Heart left ventricle (tissue), 16 donors: ENCODE data around the gene MS4A6E. TPM values are rescaled to one million over a fixed set of nuclear protein-coding genes. Genes with fewer than 3 reads are reported as not detected.
A peak's percentile ranks its signal among the peaks of the same experiment; 100 is the strongest.

ENCODE experiments used
- ATAC-seq, 4 donors: fragments of 200-7000 bp; cut with Tn5 transposase; one replicate each; pipeline ENCODE4 v1.9.1; 2020 to 2022; ENCODE audit warnings: moderate library complexity in 4 of 4, mild to moderate bottlenecking in 3 of 4, moderate number of reproducible peaks in 1 of 4
- DNase-seq, 5 donors: peaks; one replicate each; pipeline ENCODE4 v3.0.0-alpha.2; 2020
- H3K27ac ChIP-seq, 12 donors: fragments of 200-600 bp; sonication (generic) in 4 of 12; one replicate each; pipeline versions ENCODE4 v1.5.0 to v1.8.0; 2016 to 2022; ENCODE audit warnings: mild to moderate bottlenecking in 2 of 12
- H3K27me3 ChIP-seq, 9 donors: fragments of 200-600 bp; sonication (generic) in 2 of 9; one replicate each; pipeline versions ENCODE4 v1.5.1 to v1.8.0; 2016 to 2022; ENCODE audit warnings: mild to moderate bottlenecking in 3 of 9
- H3K36me3 ChIP-seq, 9 donors: fragments of 200-600 bp; sonication (generic) in 2 of 9; one replicate each; pipeline versions ENCODE4 v1.5.0 to v1.8.0; 2018 to 2022; ENCODE audit warnings: mild to moderate bottlenecking in 2 of 9
- H3K4me1 ChIP-seq, 12 donors: fragments of 200-600 bp; sonication (generic) in 4 of 12; one replicate each; pipeline versions ENCODE4 v1.5.0 to v1.8.0; 2016 to 2022; ENCODE audit warnings: mild to moderate bottlenecking in 3 of 12
- H3K4me3 ChIP-seq, 12 donors: fragments of 200-600 bp; sonication (generic) in 4 of 12; one replicate each; pipeline versions ENCODE4 v1.5.0 to v1.8.0; 2017 to 2022; ENCODE audit warnings: mild to moderate bottlenecking in 9 of 12, moderate library complexity in 4 of 12
- H3K9me3 ChIP-seq, 12 donors: fragments of 200-600 bp; sonication (generic) in 4 of 12; one replicate each; pipeline versions ENCODE4 v1.5.0 to v1.8.0; 2016 to 2022; ENCODE audit warnings: mild to moderate bottlenecking in 1 of 12
- POLR2A ChIP-seq, 2 donors: fragments of 450-650 bp; IDR thresholded peaks; one replicate each; pipeline ENCODE4 v1.6.1; 2017; ENCODE audit warnings: antibody characterized with exemption in 2 of 2, mild to moderate bottlenecking in 2 of 2, moderate library complexity in 2 of 2
- WGBS, 4 donors: extraction: QIAGEN DNeasy Blood & Tissue Kit in 2 of 4; methylation state at CpG; one replicate each; pipeline versions ENCODE4 v1.1.5 to v1.1.7; 2013 to 2018; 5-methylcytosine and 5-hydroxymethylcytosine counted together
- intact Hi-C, 10 donors: fragments of 100-400 bp; cut with DNase I; formaldehyde crosslinking; loops; one replicate each; pipeline versions ENCODE4 v1.11.1 to v1.14.2; 2022
- polyA plus RNA-seq, 2 donors: library from polyadenylated mRNA; stranded (reverse); fragments of 200-250 nt; gene quantifications; one replicate each; pipeline ENCODE4 v1.2.3, GENCODE V29; 2013
- total RNA-seq, 9 donors: library from RNA; depleted of rRNA in 2 of 9; stranded (reverse); fragments of >200 nt in 2 of 9; fragmentation: NEBNext Ultra II Directional in 3 of 9; extraction: Animal tissue kit (Norgen Biotek cat#: 25700) in 3 of 9; gene quantifications; one replicate each; pipeline versions ENCODE4 v1.1.0 to v1.2.4, GENCODE V29; 2016 to 2023
- TF ChIP-seq, protein P1 (sequence below), 12 donors: fragments of 200-600 bp; sonication (generic) in 4 of 12; IDR thresholded peaks; one replicate each; pipeline versions ENCODE4 v1.5.0 to v1.8.0; 2018 to 2022; ENCODE audit warnings: antibody characterized with exemption in 12 of 12, mild to moderate bottlenecking in 5 of 12
- donor health status: ischemic (EF 13 %, LVEDD 7.1; RV severe dilation, severe dysfunction).
- donor health status: healthy with polysubstance abuse.
- donor health status: DM: no; HTN: yes; CAD: no.
- donor health status: DM: no; HTN: no; CAD: no.
- donor health status: ischemic (EF 25% LVEDD 6.9; RV normal size, moderate dysfunction).
- donor health status: ischemic (EF 25% LVEDD 5.7; RV mildly dilated, moderate dysfunction).
- donor health status: healthy.
- donor health status: DM: yes; HTN: yes; CAD: no.
- donor health status: ischemic (EF 35%, LVEDD 5.7; RV mildly dilated, moderate dysfunction).
- donor health status: nonischemic (EF 11% LVEDD 7.7; RV severe dilation, severe dysfunction).
- donor health status: DM: yes; HTN: yes; CAD: no.
- donor health status: PGD.
- donor health status: ischemic (EF 29% LVEDD 5.4; RV normal size, mild dysfunction).
- donor health status: nonischemic (EF 23%, LVEDD 6.1; RV moderate dilation, normal function).

The MS4A6E gene
- total and polyA plus RNA-seq, 11 donors = 0.18 TPM; not detected in 10

DNA sequence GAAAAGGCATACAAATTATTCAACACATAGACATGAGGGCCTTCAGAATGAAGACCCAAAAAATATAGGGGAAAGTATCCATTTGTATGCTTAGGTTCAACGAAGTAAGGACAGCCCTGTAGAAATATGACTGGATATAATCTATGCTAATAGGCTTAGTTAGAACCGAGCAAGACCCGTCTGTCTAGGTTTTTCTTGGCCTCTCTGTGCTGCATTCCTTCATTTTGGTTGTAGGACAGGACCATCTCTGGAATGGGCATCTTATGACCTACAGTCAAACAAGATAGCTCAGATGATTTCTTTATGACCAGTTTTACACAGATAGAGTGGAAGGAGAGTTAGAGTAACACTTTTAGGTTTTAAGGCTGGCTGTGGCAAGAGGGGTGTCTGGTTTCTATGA is 45.7 kb downstream of the MS4A6E start:
- Histone ChIP-seq H3K4me1 (peaks cover 0 to 23% (median 0%) of the 10 kb centered on the region in 12 donors), H3K27me3 (peaks cover 0 to 5% (median 0%) of the 10 kb centered on the region in 9 donors), H3K27ac (no peak overlapping the region), H3K36me3 (no peaks in the 10 kb centered on the region), H3K9me3 (no peaks in the 10 kb centered on the region), H3K4me3 (no peak overlapping the region)
- WGBS, 4 donors = 79 to 92% (median 82%) methylated on average over 3 of the region's 3 CpGs
- intact Hi-C loops = no loop called here
- DNase-seq (no peak), ATAC-seq (no peak)
- TF ChIP-seq, protein P1, sequence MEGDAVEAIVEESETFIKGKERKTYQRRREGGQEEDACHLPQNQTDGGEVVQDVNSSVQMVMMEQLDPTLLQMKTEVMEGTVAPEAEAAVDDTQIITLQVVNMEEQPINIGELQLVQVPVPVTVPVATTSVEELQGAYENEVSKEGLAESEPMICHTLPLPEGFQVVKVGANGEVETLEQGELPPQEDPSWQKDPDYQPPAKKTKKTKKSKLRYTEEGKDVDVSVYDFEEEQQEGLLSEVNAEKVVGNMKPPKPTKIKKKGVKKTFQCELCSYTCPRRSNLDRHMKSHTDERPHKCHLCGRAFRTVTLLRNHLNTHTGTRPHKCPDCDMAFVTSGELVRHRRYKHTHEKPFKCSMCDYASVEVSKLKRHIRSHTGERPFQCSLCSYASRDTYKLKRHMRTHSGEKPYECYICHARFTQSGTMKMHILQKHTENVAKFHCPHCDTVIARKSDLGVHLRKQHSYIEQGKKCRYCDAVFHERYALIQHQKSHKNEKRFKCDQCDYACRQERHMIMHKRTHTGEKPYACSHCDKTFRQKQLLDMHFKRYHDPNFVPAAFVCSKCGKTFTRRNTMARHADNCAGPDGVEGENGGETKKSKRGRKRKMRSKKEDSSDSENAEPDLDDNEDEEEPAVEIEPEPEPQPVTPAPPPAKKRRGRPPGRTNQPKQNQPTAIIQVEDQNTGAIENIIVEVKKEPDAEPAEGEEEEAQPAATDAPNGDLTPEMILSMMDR (IDR thresholded peaks at IDR 0.05) = no peak

DNA sequence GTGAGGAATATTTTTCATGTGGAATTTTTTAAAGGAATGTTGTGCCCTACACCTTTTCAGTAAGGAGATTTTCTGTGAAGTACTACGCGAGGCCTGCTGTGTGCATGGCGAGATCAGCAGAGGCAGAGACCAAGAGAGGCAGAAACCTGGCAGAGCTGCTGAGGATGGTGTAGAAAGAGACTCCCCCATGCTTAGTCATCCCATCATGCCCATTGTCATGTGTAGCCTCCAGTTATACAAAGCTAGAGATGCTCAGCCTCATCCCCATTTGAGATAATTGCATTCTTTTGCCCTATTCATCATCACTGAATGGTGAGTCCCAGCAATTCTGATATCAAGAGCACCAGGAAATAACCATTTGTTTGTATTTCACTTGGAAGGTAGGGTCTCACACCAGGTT is 48.3 kb downstream of the MS4A6E start:
- H3K27ac ChIP-seq = no peak overlapping the region
- H3K36me3 ChIP-seq = no peaks in the 10 kb centered on the region
- no peak for ATAC-seq
- no peak for DNase-seq
- WGBS, 4 donors = 84 to 90% (median 89%) methylated on average over 3 of the region's 3 CpGs
- peaks cover 0 to 1% (median 0%) of the 10 kb centered on the region in 9 donors for H3K27me3 ChIP-seq
- intact Hi-C loops = no loop called here
- no peaks in the 10 kb centered on the region for H3K9me3 ChIP-seq
- no peak overlapping the region for H3K4me3 ChIP-seq
- H3K4me1 ChIP-seq = peaks cover 0 to 23% (median 0%) of the 10 kb centered on the region in 12 donors
- TF ChIP-seq, protein P1 (IDR thresholded peaks at IDR 0.05) = no peak
- no peak for TF ChIP-seq POLR2A (IDR thresholded peaks at IDR 0.05)

DNA sequence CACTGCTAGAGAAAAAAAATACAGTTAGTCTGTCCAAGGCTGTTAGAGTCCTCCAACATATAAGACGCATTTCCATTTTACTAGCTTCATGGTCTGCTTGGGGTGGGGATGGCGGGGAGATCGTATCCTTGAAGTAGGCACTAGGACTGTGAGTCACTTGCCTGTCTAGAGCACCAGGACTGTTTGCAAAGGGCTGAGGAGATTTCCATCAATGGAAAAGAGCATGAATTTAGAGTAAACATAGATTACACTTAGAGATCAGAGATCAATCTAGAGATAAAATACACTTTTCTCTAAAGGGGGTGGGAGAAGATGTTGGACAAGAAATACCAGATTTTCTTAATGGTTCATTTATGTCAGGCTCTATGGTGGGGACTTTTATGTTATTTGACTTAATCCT is 49.5 kb downstream of the MS4A6E start:
- no peaks in the 10 kb centered on the region for H3K9me3 ChIP-seq
- peaks cover 0 to 23% (median 0%) of the 10 kb centered on the region in 12 donors for H3K4me1 ChIP-seq
- intact Hi-C loops = no loop called here
- H3K36me3 ChIP-seq = no peaks in the 10 kb centered on the region
- ATAC-seq = no peak
- TF ChIP-seq, protein P1 (IDR thresholded peaks at IDR 0.05) = no peak
- no peak for TF ChIP-seq POLR2A (IDR thresholded peaks at IDR 0.05)
- H3K27me3 ChIP-seq = no peaks in the 10 kb centered on the region
- DNase-seq = no peak
- 82 to 93% (median 88%) methylated on average over 3 of the region's 3 CpGs for WGBS, 4 donors
- H3K27ac ChIP-seq = peak overlapping the region in 2 of 12 donors; percentile 49 to 88
- H3K4me3 ChIP-seq = no peak overlapping the region

DNA sequence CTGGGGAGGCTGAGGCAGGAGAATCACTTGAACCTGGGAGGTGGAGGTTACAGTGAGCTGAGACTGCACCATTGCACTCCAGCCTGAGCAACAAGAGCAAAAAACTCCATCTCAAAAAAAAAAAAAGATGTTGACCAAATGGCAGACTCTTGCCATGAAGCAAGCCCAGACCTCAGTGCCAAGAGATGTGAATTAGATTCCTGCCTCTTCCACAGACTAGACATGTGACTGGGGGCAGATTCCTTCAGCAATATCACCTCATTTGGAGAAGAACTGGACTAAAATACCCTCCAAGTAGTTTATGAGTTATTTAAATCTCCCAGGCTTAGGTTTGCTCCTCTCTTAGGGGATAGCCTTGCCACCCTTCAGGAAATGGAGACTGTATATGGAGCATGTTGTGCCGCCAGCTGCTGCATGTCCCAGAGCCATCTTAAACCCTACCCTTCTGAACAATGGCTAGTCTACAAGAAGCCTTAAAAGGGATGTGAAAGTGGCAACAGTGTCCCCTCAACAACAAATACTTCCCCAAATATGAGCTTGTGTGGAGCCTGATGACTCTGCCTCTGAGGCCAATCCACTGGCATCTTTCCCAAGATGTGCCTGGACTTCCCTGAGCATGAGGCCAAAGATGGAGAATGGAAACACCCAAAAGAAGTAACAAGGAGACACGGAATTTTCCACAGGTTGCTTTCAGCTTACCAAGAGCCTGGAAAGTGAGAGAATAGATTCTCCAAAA is 50.5 kb downstream of the MS4A6E start:
- H3K4me3 ChIP-seq = peak overlapping the region in 1 of 12 donors; percentile 56
- peak overlapping the region in 4 of 12 donors; percentile 2 to 88 (median 39) for H3K27ac ChIP-seq

More for the DNA sequence above, 50.5 kb downstream of the MS4A6E start:
- 79 to 88% (median 84%) methylated on average over 2 of the region's 2 CpGs for WGBS, 4 donors
- Histone ChIP-seq H3K4me1 (peaks cover 0 to 21% (median 0%) of the 10 kb centered on the region in 12 donors), H3K36me3 (no peaks in the 10 kb centered on the region), H3K27me3 (no peaks in the 10 kb centered on the region), H3K9me3 (no peaks in the 10 kb centered on the region)
- intact Hi-C loops = no loop called here
- TF ChIP-seq, protein P1 (IDR thresholded peaks at IDR 0.05) = no peak
- no peak for TF ChIP-seq POLR2A (IDR thresholded peaks at IDR 0.05)
- DNase-seq (peak in 4 of 5 donors; percentile 48 to 62 (median 55)), ATAC-seq (peak; percentile 71 to 83 (median 74))
